BE2C (cell line): ENCODE measurements around the gene AP3S1.
A peak's percentile ranks its signal among the peaks of the same experiment; 100 is the strongest.
"Not testable (repeated sequence)": the region's sequence is repeated elsewhere in the genome, so short reads cannot be mapped to it uniquely, and the experiment has no call there.

ENCODE experiments used
- DNase-seq: peaks from one replicate; pipeline ENCODE4 v3.0.0-alpha.2; 2020
- H3K27me3 ChIP-seq: fragments of 250-450 bp; sonication (Bioruptor Pico); 2 replicates; pipeline ENCODE4 v1.5.1; 2020; ENCODE audit warnings: mild to moderate bottlenecking
- H3K36me3 ChIP-seq: fragments of 250-450 bp; sonication (Bioruptor Pico); 2 replicates; pipeline ENCODE4 v1.5.1; 2020; ENCODE audit warnings: mild to moderate bottlenecking
- H3K4me1 ChIP-seq: fragments of 250-450 bp; sonication (Bioruptor Pico); 2 replicates; pipeline ENCODE4 v1.5.1; 2020
- H3K4me3 ChIP-seq: 2 replicates; pipeline ENCODE4 v1.5.1; 2011; ENCODE audit warnings: low read depth, low read length
- H3K9me3 ChIP-seq: fragments of 250-450 bp; sonication (Bioruptor Pico); 2 replicates; pipeline ENCODE4 v1.5.1; 2020
- CTCF ChIP-seq: IDR thresholded peaks from 2 replicates; pipeline ENCODE4 v1.5.1; 2012; ENCODE audit warnings: mild to moderate bottlenecking, low read depth, low read length

Gene AP3S1

GRCh38 chr5:115817386-115817785 lies 24.3 kb upstream of the AP3S1 start:
- Histone ChIP-seq H3K4me1 (no peaks in the 10 kb centered on the region), H3K36me3 (no peaks in the 10 kb centered on the region), H3K9me3 (no peaks in the 10 kb centered on the region), H3K27me3 (peaks cover 72% of the 10 kb centered on the region), H3K4me3 (no peak overlapping the region)
- no peak for DNase-seq
- no peak for TF ChIP-seq CTCF

- TF ChIP-seq CTCF = no peak
- Histone ChIP-seq H3K4me1 (no peaks in the 10 kb centered on the region), H3K27me3 (peaks cover 62% of the 10 kb centered on the region), H3K9me3 (no peaks in the 10 kb centered on the region), H3K36me3 (no peaks in the 10 kb centered on the region), H3K4me3 (no peak overlapping the region)
- DNase-seq = no peak
Measured at GRCh38 chr5:115818821-115819220, 22.9 kb upstream of the AP3S1 start.

DNA sequence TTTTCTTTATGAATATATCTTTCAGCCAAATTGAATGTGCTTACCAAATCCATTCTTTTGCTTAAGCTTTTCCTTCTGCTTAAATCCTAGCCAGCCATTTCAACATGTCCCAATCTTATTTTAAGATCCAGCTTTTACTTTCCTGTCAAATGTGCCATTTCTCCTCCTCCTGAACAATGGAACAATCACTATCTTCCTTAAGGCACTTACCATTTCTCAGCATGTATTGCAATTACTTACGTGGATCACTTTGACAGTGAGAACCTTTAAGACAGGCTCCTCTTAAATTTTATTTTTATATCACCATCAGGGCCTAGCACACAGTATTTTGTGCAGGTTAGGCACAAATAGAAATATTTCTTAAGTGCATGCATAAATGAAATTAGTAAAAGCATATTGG lies 20.9 kb upstream of the AP3S1 start:
- no peak for TF ChIP-seq CTCF
- DNase-seq = no peak
- Histone ChIP-seq H3K4me3 (no peak overlapping the region), H3K4me1 (no peaks in the 10 kb centered on the region), H3K27me3 (peaks cover 42% of the 10 kb centered on the region), H3K9me3 (no peaks in the 10 kb centered on the region), H3K36me3 (no peaks in the 10 kb centered on the region)

GRCh38 chr5:115824983-115825382 lies 16.8 kb upstream of the AP3S1 start:
- H3K9me3 ChIP-seq, DNase-seq, H3K27me3 ChIP-seq, H3K4me3 ChIP-seq, H3K4me1 ChIP-seq: not testable (repeated sequence)
- H3K36me3 ChIP-seq = peaks cover 12% of the 10 kb centered on the region; the same call in 1 of the 2 replicates

- Histone ChIP-seq H3K36me3 (peaks cover 14% of the 10 kb centered on the region), H3K9me3 (no peaks in the 10 kb centered on the region), H3K4me1 (no peaks in the 10 kb centered on the region), H3K4me3 (no peak overlapping the region), H3K27me3 (no peaks in the 10 kb centered on the region)
- no peak for TF ChIP-seq CTCF
- no peak for DNase-seq
Measured at GRCh38 chr5:115825948-115826347, 15.8 kb upstream of the AP3S1 start.

GRCh38 chr5:115829913-115830312 lies 11.8 kb upstream of the AP3S1 start:
- Histone ChIP-seq H3K4me3 (no peak overlapping the region), H3K27me3 (no peaks in the 10 kb centered on the region), H3K9me3 (no peaks in the 10 kb centered on the region), H3K4me1 (no peaks in the 10 kb centered on the region), H3K36me3 (peaks cover 24% of the 10 kb centered on the region)
- no peak for TF ChIP-seq CTCF
- DNase-seq = no peak

DNA sequence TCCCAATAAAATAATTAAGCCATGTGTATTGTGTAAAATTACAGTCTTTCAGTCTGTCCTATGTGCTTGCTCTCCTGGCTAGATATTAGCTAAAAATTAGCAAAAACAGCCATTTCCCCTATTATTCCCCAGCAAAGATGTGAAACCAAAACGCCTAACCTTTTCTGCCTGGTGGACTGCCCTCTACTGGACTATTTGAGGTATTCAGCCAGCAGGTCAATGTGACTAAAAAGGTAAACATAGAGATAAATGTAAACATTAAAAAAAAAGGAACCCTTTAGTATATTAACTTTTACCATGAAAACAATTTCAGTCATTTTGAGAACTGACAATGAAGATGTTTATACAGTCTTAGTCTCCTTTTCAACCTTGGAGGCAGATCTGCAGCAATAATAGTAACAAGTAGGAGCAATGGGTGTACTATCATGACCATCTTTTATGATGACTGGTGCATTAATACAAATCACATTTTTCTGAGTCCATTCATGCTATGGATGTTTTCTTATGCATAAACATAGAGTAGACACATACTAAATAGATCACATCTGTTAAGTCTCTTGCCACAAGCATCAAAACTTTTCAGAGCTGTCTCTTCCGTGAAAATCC lies 10.5 kb upstream of the AP3S1 start:
- no peaks in the 10 kb centered on the region for H3K27me3 ChIP-seq
- no peaks in the 10 kb centered on the region for H3K9me3 ChIP-seq
- H3K4me1 ChIP-seq = no peaks in the 10 kb centered on the region
- TF ChIP-seq CTCF = peak; percentile 91
- H3K36me3 ChIP-seq = peaks cover 37% of the 10 kb centered on the region
- no peak overlapping the region for H3K4me3 ChIP-seq
- DNase-seq = peak; percentile 32
